ENCODE results near the gene TTC1.

Gene TTC1

GRCh38 chr5:160029004-160029403 is 20.1 kb downstream of the TTC1 start:
- Histone ChIP-seq H3K4me2 (ENCODE audit: low read length) (no peak overlapping the region), H3K4me1 (ENCODE audit: control insufficient read depth in 1 of 2, insufficient read depth in 2 of 2, low read length in 2 of 2) (no peaks in the 10 kb centered on the region), H4K8ac (ENCODE audit: low read depth, low read length) (no peak overlapping the region), H3K18ac (ENCODE audit: low read length) (no peak overlapping the region), H2BK5ac (ENCODE audit: low read depth, low read length, poor library complexity) (no peak overlapping the region), H3K9me3 (ENCODE audit: insufficient read depth, low read depth, low read length) (no peaks in the 10 kb centered on the region), H3K23ac (ENCODE audit: low read length) (no peak overlapping the region), H3K9ac (ENCODE audit: low read length) (no peak overlapping the region), H3K27me3 (ENCODE audit: insufficient read depth, low read length) (no peaks in the 10 kb centered on the region), H2BK120ac (ENCODE audit: insufficient read depth, low read length, poor library complexity) (no peak overlapping the region), H3K36me3 (ENCODE audit: control insufficient read depth in 1 of 2, insufficient read depth in 2 of 2, low read length in 2 of 2) (peaks cover 12 to 13% of the 10 kb centered on the region in 2 experiments), H2BK12ac (ENCODE audit: low read length) (no peak overlapping the region), H4K12ac (ENCODE audit: low read depth, low read length) (no peak overlapping the region), H3K4ac (ENCODE audit: low read depth, low read length) (no peak overlapping the region), H3K27ac (ENCODE audit: low read depth, low read length) (no peak overlapping the region), H3K79me1 (ENCODE audit: low read length) (no peaks in the 10 kb centered on the region), H3K4me3 (ENCODE audit: low read depth, low read length) (no peak overlapping the region), H2AK5ac (ENCODE audit: low read length) (no peak overlapping the region), H4K91ac (ENCODE audit: low read depth, low read length) (no peak overlapping the region), H3K79me2 (ENCODE audit: control insufficient read depth, insufficient read depth, low read length, poor library complexity) (no peaks in the 10 kb centered on the region), H2AFZ (ENCODE audit: insufficient read depth, low read length, poor library complexity) (no peak overlapping the region), H3K14ac (ENCODE audit: low read length) (no peak overlapping the region)
- DNase-seq, result no peak
- no CpG with 5 or more reads among the region's 1 CpG for WGBS (ENCODE audit: extremely low coverage, insufficient coverage, insufficient read length)

GRCh38 chr5:160029540-160030139 is 20.7 kb downstream of the TTC1 start:
- H3K4me1 ChIP-seq (ENCODE audit: control insufficient read depth in 1 of 2, insufficient read depth in 2 of 2, low read length in 2 of 2), result no peaks in the 10 kb centered on the region
- H2BK12ac ChIP-seq (ENCODE audit: low read length), result no peak overlapping the region
- no peak overlapping the region for H3K4me3 ChIP-seq (ENCODE audit: low read depth, low read length)
- no peak overlapping the region for H3K9ac ChIP-seq (ENCODE audit: low read length)
- no CpG with 5 or more reads among the region's 3 CpGs for WGBS (ENCODE audit: extremely low coverage, insufficient coverage, insufficient read length)
- no peak overlapping the region for H3K4ac ChIP-seq (ENCODE audit: low read depth, low read length)
- no peak overlapping the region for H3K4me2 ChIP-seq (ENCODE audit: low read length)
- H2AFZ ChIP-seq (ENCODE audit: insufficient read depth, low read length, poor library complexity), result no peak overlapping the region
- no peak overlapping the region for H3K14ac ChIP-seq (ENCODE audit: low read length)
- no peak overlapping the region for H2BK5ac ChIP-seq (ENCODE audit: low read depth, low read length, poor library complexity)
- no peak overlapping the region for H4K12ac ChIP-seq (ENCODE audit: low read depth, low read length)
- H3K23ac ChIP-seq (ENCODE audit: low read length), result no peak overlapping the region
- no peaks in the 10 kb centered on the region for H3K79me2 ChIP-seq (ENCODE audit: control insufficient read depth, insufficient read depth, low read length, poor library complexity)
- H3K27ac ChIP-seq (ENCODE audit: low read depth, low read length), result no peak overlapping the region
- no peaks in the 10 kb centered on the region for H3K79me1 ChIP-seq (ENCODE audit: low read length)
- DNase-seq, result no peak
- H4K91ac ChIP-seq (ENCODE audit: low read depth, low read length), result no peak overlapping the region
- H3K27me3 ChIP-seq (ENCODE audit: insufficient read depth, low read length), result no peaks in the 10 kb centered on the region
- H4K8ac ChIP-seq (ENCODE audit: low read depth, low read length), result no peak overlapping the region
- H3K9me3 ChIP-seq (ENCODE audit: insufficient read depth, low read depth, low read length), result no peaks in the 10 kb centered on the region
- H3K36me3 ChIP-seq (ENCODE audit: control insufficient read depth in 1 of 2, insufficient read depth in 2 of 2, low read length in 2 of 2), result peaks cover 12% of the 10 kb centered on the region in 2 experiments
- H2BK120ac ChIP-seq (ENCODE audit: insufficient read depth, low read length, poor library complexity), result no peak overlapping the region
- no peak overlapping the region for H3K18ac ChIP-seq (ENCODE audit: low read length)
- no peak overlapping the region for H2AK5ac ChIP-seq (ENCODE audit: low read length)

GRCh38 chr5:160030631-160031377 is 21.9 kb downstream of the TTC1 start:
- Histone ChIP-seq H3K9me3 (ENCODE audit: insufficient read depth, low read depth, low read length) (no peaks in the 10 kb centered on the region), H3K4ac (ENCODE audit: low read depth, low read length) (no peak overlapping the region), H2BK5ac (ENCODE audit: low read depth, low read length, poor library complexity) (no peak overlapping the region), H3K4me1 (ENCODE audit: control insufficient read depth in 1 of 2, insufficient read depth in 2 of 2, low read length in 2 of 2) (no peaks in the 10 kb centered on the region), H3K36me3 (ENCODE audit: control insufficient read depth in 1 of 2, insufficient read depth in 2 of 2, low read length in 2 of 2) (peaks cover 9 to 11% of the 10 kb centered on the region in 2 experiments), H2BK12ac (ENCODE audit: low read length) (no peak overlapping the region), H2BK120ac (ENCODE audit: insufficient read depth, low read length, poor library complexity) (no peak overlapping the region), H3K27me3 (ENCODE audit: insufficient read depth, low read length) (no peaks in the 10 kb centered on the region), H3K4me3 (ENCODE audit: low read depth, low read length) (no peak overlapping the region), H3K18ac (ENCODE audit: low read length) (no peak overlapping the region), H4K12ac (ENCODE audit: low read depth, low read length) (no peak overlapping the region), H4K8ac (ENCODE audit: low read depth, low read length) (no peak overlapping the region), H3K79me2 (ENCODE audit: control insufficient read depth, insufficient read depth, low read length, poor library complexity) (no peaks in the 10 kb centered on the region), H3K27ac (ENCODE audit: low read depth, low read length) (no peak overlapping the region), H2AK5ac (ENCODE audit: low read length) (no peak overlapping the region), H3K23ac (ENCODE audit: low read length) (no peak overlapping the region), H2AFZ (ENCODE audit: insufficient read depth, low read length, poor library complexity) (no peak overlapping the region), H3K9ac (ENCODE audit: low read length) (no peak overlapping the region), H4K91ac (ENCODE audit: low read depth, low read length) (no peak overlapping the region), H3K4me2 (ENCODE audit: low read length) (no peak overlapping the region), H3K14ac (ENCODE audit: low read length) (no peak overlapping the region), H3K79me1 (ENCODE audit: low read length) (no peaks in the 10 kb centered on the region)
- no peak for DNase-seq
- no CpG with 5 or more reads among the region's 3 CpGs for WGBS (ENCODE audit: extremely low coverage, insufficient coverage, insufficient read length)

GRCh38 chr5:160033546-160034252 is 24.8 kb downstream of the TTC1 start:
- no CpG with 5 or more reads among the region's 4 CpGs for WGBS (ENCODE audit: extremely low coverage, insufficient coverage, insufficient read length)
- Histone ChIP-seq H3K4me3 (ENCODE audit: low read depth, low read length) (no peak overlapping the region), H3K14ac (ENCODE audit: low read length) (no peak overlapping the region), H3K9me3 (ENCODE audit: insufficient read depth, low read depth, low read length) (no peaks in the 10 kb centered on the region), H3K4me2 (ENCODE audit: low read length) (no peak overlapping the region), H2BK120ac (ENCODE audit: insufficient read depth, low read length, poor library complexity) (no peak overlapping the region), H2BK5ac (ENCODE audit: low read depth, low read length, poor library complexity) (no peak overlapping the region), H3K27ac (ENCODE audit: low read depth, low read length) (no peak overlapping the region), H4K91ac (ENCODE audit: low read depth, low read length) (no peak overlapping the region), H3K23ac (ENCODE audit: low read length) (no peak overlapping the region), H2AK5ac (ENCODE audit: low read length) (no peak overlapping the region), H2BK12ac (ENCODE audit: low read length) (no peak overlapping the region), H4K8ac (ENCODE audit: low read depth, low read length) (no peak overlapping the region), H3K36me3 (ENCODE audit: control insufficient read depth in 1 of 2, insufficient read depth in 2 of 2, low read length in 2 of 2) (peaks cover 8 to 16% of the 10 kb centered on the region in 2 experiments), H4K12ac (ENCODE audit: low read depth, low read length) (no peak overlapping the region), H3K4ac (ENCODE audit: low read depth, low read length) (no peak overlapping the region), H3K79me2 (ENCODE audit: control insufficient read depth, insufficient read depth, low read length, poor library complexity) (no peaks in the 10 kb centered on the region), H3K4me1 (ENCODE audit: control insufficient read depth in 1 of 2, insufficient read depth in 2 of 2, low read length in 2 of 2) (no peaks in the 10 kb centered on the region), H3K27me3 (ENCODE audit: insufficient read depth, low read length) (no peaks in the 10 kb centered on the region), H3K18ac (ENCODE audit: low read length) (no peak overlapping the region), H3K9ac (ENCODE audit: low read length) (no peak overlapping the region), H3K79me1 (ENCODE audit: low read length) (no peaks in the 10 kb centered on the region), H2AFZ (ENCODE audit: insufficient read depth, low read length, poor library complexity) (no peak overlapping the region)
- no peak for DNase-seq
